ENCODE measurements around the gene YOD1.
A peak's percentile ranks its signal among the peaks of the same experiment; 100 is the strongest.

YOD1 gene

GRCh38 chr1:207051191-207051943 lies at the start of gene YOD1:
Gene YOD1, minus strand, starts transcription at chr1:207051208. Its CDS starts 178 bp downstream, at chr1:207051030.
- H3K9ac ChIP-seq (ENCODE audit: low read depth, low read length), result peak within 1 kb of the TSS; percentile 91
- peak within 1 kb of the TSS; percentile 97 for H3K27ac ChIP-seq (ENCODE audit: low read depth, low read length)
- no peaks in the 10 kb centered on the region for H3K27me3 ChIP-seq (ENCODE audit: control insufficient read depth, insufficient read depth, low read length)
- peaks cover 17% of the 10 kb centered on the region for H3K4me1 ChIP-seq (ENCODE audit: control insufficient read depth, insufficient read depth, low read length)
- peak within 1 kb of the TSS; percentile 94 for H3K4me3 ChIP-seq (ENCODE audit: low read depth, low read length)
- no peaks in the 10 kb centered on the region for H3K9me3 ChIP-seq (ENCODE audit: control insufficient read depth, insufficient read depth, low read length)
- peaks cover 32% of the 10 kb centered on the region for H3K36me3 ChIP-seq (ENCODE audit: control insufficient read depth, insufficient read depth, low read length)

DNA sequence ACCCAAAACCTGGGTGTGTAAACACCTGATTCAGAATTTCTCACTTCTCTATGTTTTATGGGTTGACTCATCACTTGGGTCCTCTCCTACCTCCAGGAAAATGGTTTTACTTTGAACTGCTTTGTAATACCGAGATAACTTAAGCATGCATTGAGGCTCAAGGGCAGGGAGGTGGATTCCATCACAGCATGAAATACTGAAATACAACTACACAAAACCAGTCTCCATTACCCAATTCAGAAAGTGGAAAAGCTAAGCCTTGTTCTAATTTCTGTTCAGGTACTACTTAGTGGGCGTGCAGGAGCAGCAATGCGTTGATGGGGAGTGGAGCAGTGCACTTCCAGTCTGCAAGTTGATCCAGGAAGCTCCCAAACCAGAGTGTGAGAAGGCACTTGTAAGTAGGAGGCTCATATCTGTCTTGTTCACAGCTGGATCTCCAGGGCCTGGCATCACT lies 46.9 kb upstream of the YOD1 start:
- no peaks in the 10 kb centered on the region for H3K4me1 ChIP-seq (ENCODE audit: control insufficient read depth, insufficient read depth, low read length)
- H3K4me3 ChIP-seq (ENCODE audit: low read depth, low read length), result no peak overlapping the region
- no peaks in the 10 kb centered on the region for H3K27me3 ChIP-seq (ENCODE audit: control insufficient read depth, insufficient read depth, low read length)
- no peak overlapping the region for H3K27ac ChIP-seq (ENCODE audit: low read depth, low read length)
- H3K36me3 ChIP-seq (ENCODE audit: control insufficient read depth, insufficient read depth, low read length), result no peaks in the 10 kb centered on the region; the same call in 1 of the 2 replicates
- H3K9me3 ChIP-seq (ENCODE audit: control insufficient read depth, insufficient read depth, low read length), result peaks cover 18% of the 10 kb centered on the region
- H3K9ac ChIP-seq (ENCODE audit: low read depth, low read length), result no peak overlapping the region

DNA sequence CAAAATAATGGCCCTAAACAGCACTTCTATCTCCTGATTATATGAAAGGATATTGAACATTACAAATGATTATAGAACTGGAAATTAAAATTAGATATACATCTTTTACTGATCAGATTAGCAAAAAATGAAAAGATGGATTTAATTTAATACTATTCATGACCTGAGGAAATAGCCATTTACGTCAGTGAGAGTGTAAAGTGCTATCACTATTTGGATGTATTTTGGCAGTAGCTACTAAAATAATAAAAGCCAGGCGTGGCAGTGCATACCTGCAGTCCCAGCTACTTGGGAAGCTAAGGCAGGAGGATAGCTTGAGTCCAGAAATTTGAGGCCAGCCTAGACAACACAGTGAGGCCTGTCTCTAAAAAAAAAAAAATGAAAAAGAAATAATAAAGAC lies 42.9 kb upstream of the YOD1 start:
- no peaks in the 10 kb centered on the region; the same call in 1 of the 2 replicates for H3K36me3 ChIP-seq (ENCODE audit: control insufficient read depth, insufficient read depth, low read length)
- H3K9ac ChIP-seq (ENCODE audit: low read depth, low read length), result no peak overlapping the region
- no peak overlapping the region for H3K4me3 ChIP-seq (ENCODE audit: low read depth, low read length)
- no peaks in the 10 kb centered on the region for H3K27me3 ChIP-seq (ENCODE audit: control insufficient read depth, insufficient read depth, low read length)
- H3K9me3 ChIP-seq (ENCODE audit: control insufficient read depth, insufficient read depth, low read length), result peaks cover 14% of the 10 kb centered on the region
- H3K4me1 ChIP-seq (ENCODE audit: control insufficient read depth, insufficient read depth, low read length), result no peaks in the 10 kb centered on the region
- H3K27ac ChIP-seq (ENCODE audit: low read depth, low read length), result no peak overlapping the region

DNA sequence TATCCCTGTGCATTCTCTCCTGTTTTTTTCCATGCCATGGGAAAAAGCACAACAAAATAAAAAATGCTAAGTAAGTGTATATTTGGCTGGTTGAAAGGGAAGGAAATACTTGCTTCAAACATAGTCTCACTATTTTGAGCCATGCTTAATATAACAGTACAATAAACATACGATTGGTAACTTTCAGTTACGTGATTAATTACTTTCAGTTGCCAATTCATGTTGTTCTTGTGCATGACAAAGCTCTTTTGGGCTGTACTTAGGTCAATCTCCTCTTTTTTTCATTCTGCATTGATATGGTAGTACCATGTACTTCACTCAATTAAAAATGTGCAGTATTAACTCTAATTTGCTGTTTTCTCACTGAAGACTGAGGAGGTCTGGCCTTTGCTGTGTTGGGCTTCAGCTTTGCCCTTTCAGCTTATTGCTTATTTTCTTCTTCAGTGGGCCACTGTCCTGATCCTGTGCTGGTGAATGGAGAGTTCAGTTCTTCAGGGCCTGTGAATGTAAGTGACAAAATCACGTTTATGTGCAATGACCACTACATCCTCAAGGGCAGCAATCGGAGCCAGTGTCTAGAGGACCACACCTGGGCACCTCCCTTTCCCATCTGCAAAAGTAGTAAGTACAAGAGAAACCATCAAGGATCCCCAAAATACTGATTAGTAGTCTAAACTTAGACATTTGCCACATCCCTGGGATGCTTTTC lies 40.3 kb upstream of the YOD1 start:
- Histone ChIP-seq H3K9me3 (ENCODE audit: control insufficient read depth, insufficient read depth, low read length) (no peaks in the 10 kb centered on the region), H3K9ac (ENCODE audit: low read depth, low read length) (no peak overlapping the region), H3K4me3 (ENCODE audit: low read depth, low read length) (no peak overlapping the region), H3K27ac (ENCODE audit: low read depth, low read length) (no peak overlapping the region), H3K27me3 (ENCODE audit: control insufficient read depth, insufficient read depth, low read length) (no peaks in the 10 kb centered on the region), H3K4me1 (ENCODE audit: control insufficient read depth, insufficient read depth, low read length) (no peaks in the 10 kb centered on the region), H3K36me3 (ENCODE audit: control insufficient read depth, insufficient read depth, low read length) (no peaks in the 10 kb centered on the region)

DNA sequence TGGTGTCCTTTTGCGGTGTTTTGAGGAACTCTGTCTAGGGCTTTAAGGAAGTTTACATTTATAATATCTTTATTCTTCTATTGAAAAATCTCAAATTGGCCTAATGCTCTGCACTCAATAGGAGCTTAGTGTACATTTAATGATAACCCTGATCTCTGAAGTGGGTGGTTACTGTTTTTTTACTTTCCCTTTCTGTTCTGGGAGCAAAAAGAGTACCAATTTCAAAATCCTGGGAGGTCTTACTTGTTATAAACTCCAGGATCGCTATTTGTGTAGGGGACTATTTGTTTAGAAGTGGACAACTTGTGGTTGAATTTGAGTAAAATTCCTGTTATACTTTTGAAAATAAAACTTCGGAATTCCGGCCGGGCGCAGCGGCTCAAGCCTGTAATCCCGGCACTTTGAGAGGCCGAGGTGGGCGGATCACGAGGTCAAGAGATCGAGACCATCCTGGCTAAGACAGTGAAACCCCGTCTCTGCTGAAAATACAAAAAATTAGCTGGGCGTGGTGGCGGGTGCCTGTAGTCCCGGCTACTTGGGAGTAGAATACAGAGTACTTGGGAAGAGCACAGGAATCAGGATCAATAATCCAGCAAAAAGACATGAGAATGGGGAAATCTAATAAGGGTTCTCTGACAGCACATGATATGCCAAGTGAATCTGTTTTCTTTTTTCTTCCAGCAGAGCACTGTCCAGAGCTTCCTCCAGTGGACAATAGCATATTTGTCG lies 38.8 kb upstream of the YOD1 start:
- Histone ChIP-seq H3K27ac (ENCODE audit: low read depth, low read length) (no peak overlapping the region), H3K36me3 (ENCODE audit: control insufficient read depth, insufficient read depth, low read length) (no peaks in the 10 kb centered on the region), H3K9ac (ENCODE audit: low read depth, low read length) (no peak overlapping the region), H3K27me3 (ENCODE audit: control insufficient read depth, insufficient read depth, low read length) (no peaks in the 10 kb centered on the region), H3K4me1 (ENCODE audit: control insufficient read depth, insufficient read depth, low read length) (no peaks in the 10 kb centered on the region; the same call in 1 of the 2 replicates), H3K9me3 (ENCODE audit: control insufficient read depth, insufficient read depth, low read length) (no peaks in the 10 kb centered on the region), H3K4me3 (ENCODE audit: low read depth, low read length) (no peak overlapping the region)

DNA sequence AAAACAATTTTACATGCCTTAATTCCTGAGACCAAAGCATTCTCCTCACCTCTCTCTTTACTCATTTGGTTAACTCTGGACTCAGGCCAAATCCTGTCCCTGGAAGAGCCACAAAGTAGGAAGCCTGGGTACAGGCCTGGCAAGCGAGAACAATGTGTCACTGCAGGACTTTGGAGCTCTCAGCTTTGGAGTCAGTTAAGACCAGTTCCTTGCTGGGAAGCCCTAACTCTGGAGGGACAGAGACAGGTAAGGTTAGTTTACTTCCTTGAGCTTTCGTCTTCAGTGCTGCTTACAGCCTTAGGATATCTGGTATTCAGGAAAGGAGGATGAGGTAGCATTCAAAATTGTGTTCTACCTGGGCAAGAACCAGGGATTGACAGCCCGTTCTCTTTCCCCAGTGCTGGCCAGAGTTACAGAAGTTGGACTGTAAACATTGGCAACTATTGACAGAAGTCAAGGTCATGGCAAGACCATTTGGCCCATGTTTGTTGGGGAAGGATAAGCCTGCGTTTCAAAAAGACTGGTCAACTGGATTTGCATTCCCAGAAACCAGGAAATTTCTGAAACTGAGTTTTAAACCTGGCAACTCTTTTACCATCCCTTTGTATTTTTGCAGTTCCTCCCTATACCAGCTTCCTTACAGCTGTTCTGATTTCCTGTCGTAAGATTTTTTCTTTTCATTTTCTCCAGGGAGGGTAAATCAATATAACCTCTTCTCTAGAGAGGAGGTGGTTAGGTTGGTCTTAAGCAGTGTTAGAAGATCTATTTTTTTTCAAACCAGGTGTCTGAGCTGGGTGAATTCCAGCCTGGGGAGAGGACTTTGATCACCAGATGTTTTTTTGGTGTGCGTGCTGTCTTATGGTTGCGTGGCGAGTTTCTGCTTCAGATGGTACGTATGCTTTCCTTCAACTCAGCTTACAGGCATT lies 38.0 kb upstream of the YOD1 start, which contains the start of gene C4BPB:
Gene C4BPB (plus strand): TSS at position 160 of the 926 bp plus-strand sequence. CDS start 672 bp downstream, at position 832.
- H3K27me3 ChIP-seq (ENCODE audit: control insufficient read depth, insufficient read depth, low read length), result no peaks in the 10 kb centered on the region
- H3K9me3 ChIP-seq (ENCODE audit: control insufficient read depth, insufficient read depth, low read length), result no peaks in the 10 kb centered on the region
- no peak within 1 kb of the TSS for H3K4me3 ChIP-seq (ENCODE audit: low read depth, low read length)
- H3K9ac ChIP-seq (ENCODE audit: low read depth, low read length), result no peak within 1 kb of the TSS
- H3K36me3 ChIP-seq (ENCODE audit: control insufficient read depth, insufficient read depth, low read length), result no peaks in the 10 kb centered on the region
- H3K27ac ChIP-seq (ENCODE audit: low read depth, low read length), result no peak within 1 kb of the TSS
- no peaks in the 10 kb centered on the region; the same call in 1 of the 2 replicates for H3K4me1 ChIP-seq (ENCODE audit: control insufficient read depth, insufficient read depth, low read length)

GRCh38 chr1:207088161-207088560 lies 37.2 kb upstream of the YOD1 start:
- H3K27ac ChIP-seq (ENCODE audit: low read depth, low read length), result no peak overlapping the region
- H3K27me3 ChIP-seq (ENCODE audit: control insufficient read depth, insufficient read depth, low read length), result no peaks in the 10 kb centered on the region
- no peaks in the 10 kb centered on the region for H3K9me3 ChIP-seq (ENCODE audit: control insufficient read depth, insufficient read depth, low read length)
- H3K9ac ChIP-seq (ENCODE audit: low read depth, low read length), result no peak overlapping the region
- H3K36me3 ChIP-seq (ENCODE audit: control insufficient read depth, insufficient read depth, low read length), result no peaks in the 10 kb centered on the region
- no peaks in the 10 kb centered on the region; the same call in 1 of the 2 replicates for H3K4me1 ChIP-seq (ENCODE audit: control insufficient read depth, insufficient read depth, low read length)
- no peak overlapping the region for H3K4me3 ChIP-seq (ENCODE audit: low read depth, low read length)

- H3K27ac ChIP-seq (ENCODE audit: low read depth, low read length), result no peak overlapping the region
- no peaks in the 10 kb centered on the region for H3K9me3 ChIP-seq (ENCODE audit: control insufficient read depth, insufficient read depth, low read length)
- no peak overlapping the region for H3K4me3 ChIP-seq (ENCODE audit: low read depth, low read length)
- no peaks in the 10 kb centered on the region for H3K36me3 ChIP-seq (ENCODE audit: control insufficient read depth, insufficient read depth, low read length)
- no peaks in the 10 kb centered on the region; the same call in 1 of the 2 replicates for H3K4me1 ChIP-seq (ENCODE audit: control insufficient read depth, insufficient read depth, low read length)
- H3K9ac ChIP-seq (ENCODE audit: low read depth, low read length), result no peak overlapping the region
- H3K27me3 ChIP-seq (ENCODE audit: control insufficient read depth, insufficient read depth, low read length), result no peaks in the 10 kb centered on the region
Measured at GRCh38 chr1:207085887-207086286, 34.9 kb upstream of the YOD1 start.

- H3K9me3 ChIP-seq (ENCODE audit: control insufficient read depth, insufficient read depth, low read length), result no peaks in the 10 kb centered on the region
- H3K4me3 ChIP-seq (ENCODE audit: low read depth, low read length), result no peak overlapping the region
- H3K9ac ChIP-seq (ENCODE audit: low read depth, low read length), result no peak overlapping the region
- H3K36me3 ChIP-seq (ENCODE audit: control insufficient read depth, insufficient read depth, low read length), result no peaks in the 10 kb centered on the region
- no peaks in the 10 kb centered on the region for H3K27me3 ChIP-seq (ENCODE audit: control insufficient read depth, insufficient read depth, low read length)
- no peak overlapping the region for H3K27ac ChIP-seq (ENCODE audit: low read depth, low read length)
- no peaks in the 10 kb centered on the region; the same call in 1 of the 2 replicates for H3K4me1 ChIP-seq (ENCODE audit: control insufficient read depth, insufficient read depth, low read length)
Measured at GRCh38 chr1:207084701-207085180, 33.7 kb upstream of the YOD1 start.

DNA sequence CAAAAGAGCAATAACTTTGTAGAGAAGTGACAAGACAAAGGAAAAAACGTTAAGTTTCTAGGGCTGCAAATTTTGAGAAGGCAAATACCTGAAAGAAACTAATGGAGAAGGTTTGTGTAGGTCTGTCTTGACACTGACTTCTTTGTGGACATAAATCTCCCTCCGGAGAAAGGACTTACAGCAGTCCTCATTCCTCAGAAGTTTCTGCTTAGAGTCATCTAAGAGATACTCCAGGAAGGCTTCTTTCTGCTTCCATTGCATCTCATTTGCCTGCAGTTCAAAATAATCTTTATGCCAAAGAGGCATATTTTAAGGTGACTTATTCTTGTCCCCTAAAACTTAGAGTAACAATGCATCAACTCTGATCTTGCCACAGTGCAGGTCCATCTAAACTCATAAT lies 33.2 kb upstream of the YOD1 start:
- Histone ChIP-seq H3K27me3 (ENCODE audit: control insufficient read depth, insufficient read depth, low read length) (no peaks in the 10 kb centered on the region), H3K27ac (ENCODE audit: low read depth, low read length) (no peak overlapping the region), H3K9ac (ENCODE audit: low read depth, low read length) (no peak overlapping the region), H3K4me1 (ENCODE audit: control insufficient read depth, insufficient read depth, low read length) (no peaks in the 10 kb centered on the region; the same call in 1 of the 2 replicates), H3K36me3 (ENCODE audit: control insufficient read depth, insufficient read depth, low read length) (peaks cover 1% of the 10 kb centered on the region; the same call in 1 of the 2 replicates), H3K4me3 (ENCODE audit: low read depth, low read length) (no peak overlapping the region), H3K9me3 (ENCODE audit: control insufficient read depth, insufficient read depth, low read length) (no peaks in the 10 kb centered on the region)
